ENCODE measurements around the gene HTR3E. TPM values are rescaled to one million over a fixed set of nuclear protein-coding genes. Genes with fewer than 3 reads are reported as not detected.

HTR3E gene, protein sequence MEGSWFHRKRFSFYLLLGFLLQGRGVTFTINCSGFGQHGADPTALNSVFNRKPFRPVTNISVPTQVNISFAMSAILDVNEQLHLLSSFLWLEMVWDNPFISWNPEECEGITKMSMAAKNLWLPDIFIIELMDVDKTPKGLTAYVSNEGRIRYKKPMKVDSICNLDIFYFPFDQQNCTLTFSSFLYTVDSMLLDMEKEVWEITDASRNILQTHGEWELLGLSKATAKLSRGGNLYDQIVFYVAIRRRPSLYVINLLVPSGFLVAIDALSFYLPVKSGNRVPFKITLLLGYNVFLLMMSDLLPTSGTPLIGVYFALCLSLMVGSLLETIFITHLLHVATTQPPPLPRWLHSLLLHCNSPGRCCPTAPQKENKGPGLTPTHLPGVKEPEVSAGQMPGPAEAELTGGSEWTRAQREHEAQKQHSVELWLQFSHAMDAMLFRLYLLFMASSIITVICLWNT
- total RNA-seq (2022) (not detected in 2 replicates), Bru-seq, nascent RNA (percentile 7 among the genes with signal in this experiment), BruChase-seq, experiment 1, labeled RNA remaining after a 6-hour chase (percentile 11 among the genes with signal in this experiment), BruChase-seq, experiment 2, labeled RNA remaining after a 2-hour chase (not detected)
- long read RNA-seq, partial matches to known transcripts, result 0 of 1 reads
- long read RNA-seq, other reads (novel, unspliced or antisense), result 1 of 1 reads

- no TSS peak for BruUV-seq (replicated peaks)
- DNase-seq, result no peak
- H3K9me3 Mint-ChIP-seq (ENCODE audit: low read depth, unreplicated experiment), result peaks cover 4% of the 10 kb centered on the region
- TF ChIP-seq, protein P1, sequence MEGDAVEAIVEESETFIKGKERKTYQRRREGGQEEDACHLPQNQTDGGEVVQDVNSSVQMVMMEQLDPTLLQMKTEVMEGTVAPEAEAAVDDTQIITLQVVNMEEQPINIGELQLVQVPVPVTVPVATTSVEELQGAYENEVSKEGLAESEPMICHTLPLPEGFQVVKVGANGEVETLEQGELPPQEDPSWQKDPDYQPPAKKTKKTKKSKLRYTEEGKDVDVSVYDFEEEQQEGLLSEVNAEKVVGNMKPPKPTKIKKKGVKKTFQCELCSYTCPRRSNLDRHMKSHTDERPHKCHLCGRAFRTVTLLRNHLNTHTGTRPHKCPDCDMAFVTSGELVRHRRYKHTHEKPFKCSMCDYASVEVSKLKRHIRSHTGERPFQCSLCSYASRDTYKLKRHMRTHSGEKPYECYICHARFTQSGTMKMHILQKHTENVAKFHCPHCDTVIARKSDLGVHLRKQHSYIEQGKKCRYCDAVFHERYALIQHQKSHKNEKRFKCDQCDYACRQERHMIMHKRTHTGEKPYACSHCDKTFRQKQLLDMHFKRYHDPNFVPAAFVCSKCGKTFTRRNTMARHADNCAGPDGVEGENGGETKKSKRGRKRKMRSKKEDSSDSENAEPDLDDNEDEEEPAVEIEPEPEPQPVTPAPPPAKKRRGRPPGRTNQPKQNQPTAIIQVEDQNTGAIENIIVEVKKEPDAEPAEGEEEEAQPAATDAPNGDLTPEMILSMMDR (IDR thresholded peaks at IDR 0.05; ENCODE audit: unreplicated experiment), result no peak
- peaks cover 5% of the 10 kb centered on the region for H3K36me3 Mint-ChIP-seq (ENCODE audit: insufficient read depth, unreplicated experiment)
- no peak within 1 kb of the TSS for H3K4me3 Mint-ChIP-seq (ENCODE audit: low read depth, unreplicated experiment)
- peaks cover 28% of the 10 kb centered on the region for H3K27me3 Mint-ChIP-seq (ENCODE audit: unreplicated experiment)
- no peak within 1 kb of the TSS for H3K27ac Mint-ChIP-seq (ENCODE audit: unreplicated experiment)
- intact Hi-C loops (cut with micrococcal nuclease; ENCODE audit: unreplicated experiment), result no loop called here
- CTCF ChIA-PET, result no interaction called here
- no peaks in the 10 kb centered on the region for H3K4me1 Mint-ChIP-seq (ENCODE audit: low read depth, unreplicated experiment)
Observed at GRCh38 chr3:184096811-184097383, at the start of gene HTR3E. HTR3E (plus strand) TSS chr3:184097064; CDS start chr3:184097530, 466 bp downstream.

DNA sequence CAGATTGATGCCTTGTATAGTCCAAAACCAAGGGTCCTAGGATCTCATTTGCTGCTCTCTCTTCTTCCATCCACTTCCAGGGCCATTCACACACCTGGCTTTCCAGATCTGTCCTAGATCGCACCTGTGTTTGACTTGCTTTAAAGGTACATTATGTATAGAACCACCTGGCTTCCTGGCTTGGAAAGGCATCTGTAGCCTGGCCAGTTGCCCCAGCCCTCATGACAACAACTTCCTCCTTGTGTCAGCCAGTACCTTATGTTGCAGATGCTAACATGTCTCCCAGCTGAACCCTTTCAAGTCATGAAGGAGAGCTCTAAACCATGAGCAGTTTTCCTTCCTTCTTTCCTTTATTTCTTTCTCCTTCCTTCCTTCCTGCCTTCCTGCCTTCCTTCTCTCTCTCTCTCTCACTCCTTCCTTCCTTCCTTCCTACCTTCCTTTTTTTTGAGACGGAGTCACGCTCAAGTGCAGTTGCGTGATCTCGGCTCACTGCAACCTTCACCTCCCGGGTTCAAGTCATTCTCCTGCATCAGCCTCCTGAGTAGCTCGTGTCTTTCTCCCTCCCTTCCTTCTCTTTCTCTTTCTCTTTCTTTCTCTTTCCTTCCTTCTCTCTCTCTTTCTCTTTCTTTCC, 46.5 kb upstream of the HTR3E start:
- no TSS peak for BruUV-seq (replicated peaks)
- TF ChIP-seq, protein P1 (IDR thresholded peaks at IDR 0.05; ENCODE audit: unreplicated experiment), result no peak
- Mint-ChIP-seq H3K9me3 (ENCODE audit: low read depth, unreplicated experiment) (no peaks in the 10 kb centered on the region), H3K36me3 (ENCODE audit: insufficient read depth, unreplicated experiment) (no peaks in the 10 kb centered on the region), H3K4me1 (ENCODE audit: low read depth, unreplicated experiment) (no peaks in the 10 kb centered on the region), H3K4me3 (ENCODE audit: low read depth, unreplicated experiment) (no peak overlapping the region), H3K27me3 (ENCODE audit: unreplicated experiment) (peaks cover 68% of the 10 kb centered on the region), H3K27ac (ENCODE audit: unreplicated experiment) (no peak overlapping the region)
- DNase-seq, result no peak
- intact Hi-C loops (cut with micrococcal nuclease; ENCODE audit: unreplicated experiment), result no loop called here
- CTCF ChIA-PET, result no interaction called here

DNA sequence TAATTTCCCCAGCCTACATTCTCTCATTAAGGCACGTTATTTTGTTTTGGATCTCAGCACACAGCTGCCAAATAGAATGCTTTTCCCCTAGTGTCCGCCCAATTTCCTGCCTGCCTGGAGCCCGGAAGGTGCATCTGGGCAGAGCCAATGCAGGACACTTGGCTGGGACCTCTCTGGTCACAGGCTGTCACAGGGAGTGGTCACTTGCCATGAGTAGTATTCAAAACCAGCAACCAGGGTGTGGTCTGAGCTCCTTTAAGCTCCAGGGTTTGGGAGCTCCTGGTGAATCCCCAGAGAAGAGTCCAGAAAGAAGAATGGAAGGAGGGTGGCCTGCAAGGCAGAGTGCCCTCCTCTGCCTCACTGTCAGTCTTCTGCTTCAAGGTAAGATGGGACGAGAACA, 44.1 kb upstream of the HTR3E start, which contains the start of gene HTR3C:
Gene HTR3C, plus strand, starts transcription at position 281 of the 400 bp plus-strand sequence. Its CDS starts 34 bp downstream, at position 315.
- no peak within 1 kb of the TSS for H3K27ac Mint-ChIP-seq (ENCODE audit: unreplicated experiment)
- TF ChIP-seq, protein P1 (IDR thresholded peaks at IDR 0.05; ENCODE audit: unreplicated experiment), result no peak
- intact Hi-C loops (cut with micrococcal nuclease; ENCODE audit: unreplicated experiment), result no loop called here

GRCh38 chr3:184058029-184058428, 38.8 kb upstream of the HTR3E start:
- DNase-seq, result no peak
- no peaks in the 10 kb centered on the region for H3K36me3 Mint-ChIP-seq (ENCODE audit: insufficient read depth, unreplicated experiment)
- BruUV-seq (replicated peaks), result no TSS peak
- H3K4me3 Mint-ChIP-seq (ENCODE audit: low read depth, unreplicated experiment), result no peak overlapping the region
- intact Hi-C loops (cut with micrococcal nuclease; ENCODE audit: unreplicated experiment), result no loop called here
- TF ChIP-seq, protein P1 (IDR thresholded peaks at IDR 0.05; ENCODE audit: unreplicated experiment), result no peak
- peaks cover 55% of the 10 kb centered on the region for H3K27me3 Mint-ChIP-seq (ENCODE audit: unreplicated experiment)
- no peaks in the 10 kb centered on the region for H3K9me3 Mint-ChIP-seq (ENCODE audit: low read depth, unreplicated experiment)
- no peaks in the 10 kb centered on the region for H3K4me1 Mint-ChIP-seq (ENCODE audit: low read depth, unreplicated experiment)
- H3K27ac Mint-ChIP-seq (ENCODE audit: unreplicated experiment), result no peak overlapping the region
- CTCF ChIA-PET, result interaction anchor here (1.8 kb wide), 1 partner anchor 40 kb away, joined by 4 read pairs; the partner anchor contains the start of gene ABCC5

More for the DNA sequence above, 44.1 kb upstream of the HTR3E start, which contains the start of gene HTR3C:
- CTCF ChIA-PET, result interaction anchor here (0.6 to 0.7 kb wide), 2 partner anchors 23 to 162 kb away, joined by 3 read pairs; no protein-coding TSS in a partner anchor
- H3K36me3 Mint-ChIP-seq (ENCODE audit: insufficient read depth, unreplicated experiment), result no peaks in the 10 kb centered on the region
- no peak for DNase-seq
- H3K9me3 Mint-ChIP-seq (ENCODE audit: low read depth, unreplicated experiment), result no peaks in the 10 kb centered on the region
- H3K4me3 Mint-ChIP-seq (ENCODE audit: low read depth, unreplicated experiment), result no peak within 1 kb of the TSS
- no TSS peak for BruUV-seq (replicated peaks)
- H3K27me3 Mint-ChIP-seq (ENCODE audit: unreplicated experiment), result peaks cover 56% of the 10 kb centered on the region
- no peaks in the 10 kb centered on the region for H3K4me1 Mint-ChIP-seq (ENCODE audit: low read depth, unreplicated experiment)
